Measurements from ENCODE around the gene SPEF2. TPM values are rescaled to one million over a fixed set of nuclear protein-coding genes. Genes with fewer than 3 reads are reported as not detected.

Gene SPEF2
- total RNA-seq, 1 experiment from 2014 or later = 5.0 TPM

DNA sequence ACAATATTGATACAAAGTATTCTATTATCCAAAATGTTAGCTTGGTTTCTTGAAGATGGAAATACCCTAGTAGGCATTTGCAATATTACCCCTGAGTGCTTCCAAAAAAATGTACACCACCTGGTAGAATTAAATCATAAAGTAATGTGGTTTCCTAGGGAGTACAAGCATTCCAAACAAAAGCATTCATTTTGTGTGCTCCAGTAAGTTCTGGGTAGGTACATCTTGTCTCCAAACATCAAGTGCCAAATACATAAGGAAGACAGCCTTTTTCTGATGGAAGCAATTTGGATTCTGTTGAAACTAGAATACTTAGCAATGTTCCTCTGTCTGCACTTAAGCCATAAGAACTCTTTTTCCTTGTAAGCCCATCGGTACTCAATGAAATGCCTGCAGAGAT is 165.9 kb downstream of the SPEF2 start:
- DNase-seq (ENCODE audit: low spot score) = no peak

DNA sequence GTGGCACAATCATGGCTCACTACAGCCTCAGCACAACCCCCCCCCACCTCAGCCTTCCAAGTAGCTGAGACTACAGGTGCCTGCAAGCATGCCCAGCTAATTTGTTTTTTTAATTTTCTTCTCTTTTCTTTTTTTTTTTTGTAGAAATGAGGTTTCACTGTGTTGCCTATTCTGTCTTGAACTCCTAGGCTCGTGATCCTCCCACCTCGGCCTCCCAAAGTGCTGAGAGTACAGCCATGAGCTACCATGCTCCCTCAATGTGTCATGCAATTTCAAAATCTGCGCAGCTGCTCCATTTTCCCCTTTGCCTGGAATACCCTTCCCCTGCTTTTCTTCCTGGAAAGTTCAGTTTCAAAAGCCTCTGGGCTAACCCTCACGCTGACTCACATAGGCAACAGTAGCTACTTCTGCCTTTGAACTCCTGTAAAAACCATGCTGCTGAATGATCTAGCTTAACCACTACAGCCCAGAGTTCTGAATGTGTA is 168.0 kb downstream of the SPEF2 start:
- DNase-seq (ENCODE audit: low spot score) = no peak

DNA sequence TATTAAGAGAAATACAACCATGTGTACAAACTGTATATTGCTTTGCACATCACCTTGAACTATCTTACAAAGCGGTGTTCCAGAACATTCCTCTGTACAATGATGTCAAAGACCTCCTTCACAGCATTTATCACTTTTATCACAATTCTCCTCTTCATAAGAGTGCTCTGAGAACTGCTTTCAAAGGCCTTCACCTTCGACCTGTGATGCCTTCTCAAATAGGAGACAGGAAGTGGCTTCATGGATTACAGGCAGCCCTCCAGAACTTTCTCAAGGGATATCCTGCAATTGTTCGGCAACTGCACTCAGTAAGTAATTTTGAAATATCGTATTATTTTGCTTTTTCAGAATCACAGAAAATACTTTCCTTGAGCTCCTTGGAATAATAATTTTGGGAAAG is 171.1 kb downstream of the SPEF2 start:
- no peak for DNase-seq (ENCODE audit: low spot score)

DNA sequence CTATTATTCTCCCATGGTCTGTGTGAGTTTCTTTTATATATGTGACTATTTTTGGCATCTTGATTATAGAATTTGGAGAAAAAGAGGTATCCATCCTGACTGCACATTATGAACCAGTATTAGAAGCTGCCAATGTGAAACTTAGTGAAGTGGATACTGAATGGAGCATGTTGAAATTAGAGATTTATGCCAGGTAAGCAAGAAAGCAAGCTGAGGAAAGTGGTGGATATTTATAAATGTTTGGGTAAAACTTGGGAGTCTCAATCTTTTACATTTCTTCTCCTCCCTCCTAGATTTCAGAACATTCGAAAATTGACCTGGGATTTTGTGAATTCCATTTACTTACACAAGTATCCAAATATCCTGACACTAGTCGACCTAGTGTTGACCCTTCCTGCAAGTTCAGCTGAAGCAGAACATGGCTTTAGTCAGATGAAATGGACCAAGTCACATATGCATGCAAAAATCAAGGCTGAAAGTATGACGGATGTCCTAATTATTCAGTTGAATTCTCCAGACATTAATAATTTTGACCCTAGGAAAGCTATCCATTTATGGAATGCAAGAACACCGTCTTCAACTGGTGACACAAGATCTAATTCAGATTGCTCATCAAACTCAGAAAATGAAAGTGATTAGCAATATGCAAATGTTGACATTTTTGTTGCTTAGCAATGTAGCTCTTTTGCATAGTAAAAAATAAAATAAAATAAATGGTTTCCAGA is 172.2 kb downstream of the SPEF2 start:
- DNase-seq (ENCODE audit: low spot score) = no peak

DNA sequence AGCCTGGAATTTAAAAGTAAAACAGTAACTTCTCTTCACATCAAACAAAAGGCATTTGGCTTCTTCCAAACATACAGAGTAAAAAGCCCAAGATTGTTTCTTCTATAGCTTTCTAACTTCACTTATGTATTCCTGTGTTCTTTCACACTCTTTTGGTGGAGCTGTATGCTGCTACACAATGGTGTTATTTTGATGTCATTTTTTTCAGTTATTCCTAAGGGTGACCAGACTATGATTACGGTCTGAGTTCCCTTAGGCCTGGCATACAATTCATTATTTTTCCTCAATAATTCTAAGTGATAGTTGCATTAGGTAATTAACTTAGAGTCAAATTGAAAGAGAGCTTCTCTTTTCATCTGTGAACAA is 172.8 kb downstream of the SPEF2 start:
- DNase-seq (ENCODE audit: low spot score) = no peak

DNA sequence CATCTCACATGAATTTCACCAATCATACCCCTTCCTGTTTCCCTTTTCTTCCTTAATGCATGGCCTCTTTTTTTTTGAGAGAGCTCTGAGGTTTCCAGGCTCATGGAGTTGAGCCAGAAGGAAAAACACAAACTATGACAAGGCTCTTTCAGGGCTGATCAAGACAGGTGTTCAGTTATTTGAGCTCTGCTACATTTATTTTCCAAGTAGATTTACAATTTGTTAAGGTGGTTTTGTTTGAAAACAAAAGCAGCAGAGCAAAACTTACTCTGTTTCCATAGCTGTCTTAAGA is 176.6 kb downstream of the SPEF2 start:
- no peak for DNase-seq (ENCODE audit: low spot score)

DNA sequence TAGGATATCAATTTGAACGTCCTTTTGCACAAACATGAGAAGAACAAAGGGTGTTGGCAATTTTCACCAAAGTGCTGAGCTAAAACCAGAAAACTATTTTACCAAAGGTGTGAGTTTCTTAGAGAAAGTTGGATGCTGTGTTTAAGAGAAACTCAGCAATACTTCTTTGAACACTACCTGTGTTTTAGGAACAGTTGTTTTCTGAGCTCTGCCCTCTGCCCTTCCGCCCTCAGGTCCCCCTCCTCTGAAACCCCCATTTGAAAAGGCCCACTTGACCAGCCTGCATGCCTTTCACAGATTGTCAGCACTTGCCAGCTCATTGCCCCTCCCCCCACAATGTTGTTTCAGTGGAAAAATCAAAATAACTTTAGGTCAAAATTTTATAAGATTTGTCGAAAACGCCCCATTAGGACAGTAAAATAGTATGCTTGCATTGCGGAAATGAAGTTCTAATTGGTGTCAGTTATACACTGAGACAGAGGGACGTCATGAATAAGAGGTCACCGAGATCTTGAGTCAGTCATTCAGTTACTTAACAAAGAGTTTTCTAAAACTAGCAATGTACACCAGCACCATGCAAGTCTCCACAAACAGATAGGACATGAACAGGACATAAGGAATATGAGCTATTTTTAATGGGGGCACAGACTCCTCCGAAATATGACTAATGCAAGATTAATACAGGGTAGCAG is 177.2 kb downstream of the SPEF2 start:
- no peak for DNase-seq (ENCODE audit: low spot score)

DNA sequence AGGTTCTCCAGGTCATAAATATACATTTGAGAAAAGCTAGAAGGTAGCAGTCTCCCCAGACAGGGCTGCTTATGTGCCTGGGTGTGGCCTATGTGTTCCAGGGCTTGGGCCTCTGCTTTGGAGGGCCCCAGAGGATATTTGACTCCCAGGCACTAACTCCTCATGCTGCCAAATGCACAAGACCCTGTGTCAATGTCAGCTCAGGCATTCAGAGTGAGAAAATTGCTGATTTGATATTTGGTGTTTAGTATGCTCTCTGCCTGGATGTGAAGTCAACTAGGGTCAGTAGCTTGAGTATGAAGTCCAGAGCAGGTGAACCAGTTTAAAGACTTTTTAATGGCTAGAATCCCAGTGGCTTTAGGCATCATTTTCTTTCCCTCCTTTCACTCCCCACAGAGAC is 181.5 kb downstream of the SPEF2 start:
- no peak for DNase-seq (ENCODE audit: low spot score)

DNA sequence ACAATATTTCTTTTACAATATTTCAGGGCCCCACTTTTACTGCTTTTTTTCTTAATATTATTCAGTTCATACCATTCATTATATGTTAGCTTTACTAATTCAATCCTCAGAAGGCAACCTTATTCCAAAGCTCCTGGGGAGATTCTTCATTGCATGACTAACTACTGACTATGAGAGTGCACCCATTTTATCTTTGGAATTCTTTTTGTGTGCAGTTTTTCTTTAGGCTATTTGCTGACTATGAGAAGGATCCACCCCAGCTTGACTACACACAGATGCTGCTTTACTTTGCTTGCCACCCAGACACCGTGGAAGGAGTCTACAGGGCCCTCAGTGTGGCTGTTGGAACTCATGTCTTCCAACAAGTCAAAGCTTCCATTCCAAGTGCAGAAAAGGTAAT is 182.1 kb downstream of the SPEF2 start:
- DNase-seq (ENCODE audit: low spot score) = no peak

DNA sequence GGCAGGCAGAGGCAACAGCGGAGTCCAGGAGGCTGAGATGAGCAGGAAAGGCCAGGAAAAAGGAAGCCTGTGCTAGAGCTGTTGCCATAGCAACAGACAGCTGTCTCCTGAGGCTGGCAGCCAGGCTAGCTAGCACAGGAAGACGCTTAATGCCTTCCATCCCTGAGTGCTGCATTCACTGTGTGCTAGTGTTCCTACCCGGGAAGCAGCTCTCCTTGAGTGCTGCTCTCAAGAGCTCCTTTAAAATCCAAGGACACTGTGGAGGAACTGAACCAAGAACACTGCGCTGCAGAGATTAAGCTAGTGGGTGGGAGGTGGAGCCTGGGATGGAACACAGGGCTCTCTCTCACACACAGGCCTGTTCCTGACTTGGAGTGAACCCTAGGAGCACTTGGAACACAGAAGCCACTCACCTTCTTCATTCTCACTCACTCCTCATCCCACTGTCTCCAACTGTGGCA is 185.6 kb downstream of the SPEF2 start:
- DNase-seq (ENCODE audit: low spot score) = peak; percentile 59

DNA sequence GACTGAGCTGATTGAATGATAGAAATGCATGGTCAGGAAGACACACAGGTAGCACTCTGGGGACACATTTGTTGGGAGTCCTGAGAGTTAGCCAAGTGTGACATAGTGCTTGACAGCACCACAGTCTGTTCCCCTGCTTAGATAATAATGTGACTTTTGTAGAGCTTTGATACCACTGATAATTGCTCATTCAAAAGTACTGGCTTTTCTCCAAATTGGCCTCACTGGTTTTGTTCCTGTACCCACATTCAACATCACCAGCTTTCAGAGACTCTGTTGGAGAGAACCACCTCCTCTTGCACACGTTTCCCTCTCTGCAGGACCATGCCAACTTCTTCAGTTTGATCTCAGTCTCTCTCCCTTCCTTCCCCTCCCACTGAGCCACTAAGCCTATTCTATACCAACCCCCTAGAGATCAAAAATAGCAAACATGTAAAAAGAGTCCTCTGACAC is 186.6 kb downstream of the SPEF2 start:
- no peak for DNase-seq (ENCODE audit: low spot score)

DNA sequence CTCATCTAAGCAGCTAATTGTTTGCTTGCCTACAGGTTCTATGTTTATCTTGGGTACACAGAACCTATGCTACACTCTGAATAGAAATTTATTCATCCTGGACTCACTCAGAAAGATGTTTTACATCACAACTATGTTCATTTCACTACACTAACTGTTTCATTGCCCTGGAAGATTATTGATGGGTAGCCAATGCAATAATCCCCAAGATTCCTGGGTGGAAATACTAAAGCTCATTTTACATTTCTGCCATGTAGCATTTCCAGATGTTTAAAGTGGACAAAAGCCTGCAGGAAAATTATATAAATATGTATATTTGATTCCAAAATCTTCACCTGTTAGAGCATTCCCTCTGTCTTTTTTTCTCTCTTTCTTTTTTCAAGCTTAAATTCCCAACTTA is 187.2 kb downstream of the SPEF2 start:
- no peak for DNase-seq (ENCODE audit: low spot score)

DNA sequence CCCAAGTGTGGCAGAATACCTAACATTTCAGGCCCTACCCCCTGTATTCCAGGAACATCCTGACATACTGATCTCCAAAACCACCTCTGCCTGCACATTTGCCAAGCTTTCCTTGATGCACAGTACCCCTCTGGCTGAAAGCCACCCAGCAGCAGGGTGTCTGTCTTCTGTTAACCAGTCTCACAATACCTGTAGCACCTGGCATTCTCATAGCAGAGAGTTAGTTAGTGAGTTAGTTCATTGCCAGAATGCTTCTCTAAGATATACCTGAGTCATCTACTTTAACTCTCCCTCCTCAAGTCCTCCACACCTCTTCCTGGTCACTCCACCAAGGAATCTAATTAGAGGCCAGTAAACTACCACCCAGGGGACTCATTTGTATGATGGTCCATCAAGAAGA is 192.9 kb downstream of the SPEF2 start:
- no peak for DNase-seq (ENCODE audit: low spot score)

DNA sequence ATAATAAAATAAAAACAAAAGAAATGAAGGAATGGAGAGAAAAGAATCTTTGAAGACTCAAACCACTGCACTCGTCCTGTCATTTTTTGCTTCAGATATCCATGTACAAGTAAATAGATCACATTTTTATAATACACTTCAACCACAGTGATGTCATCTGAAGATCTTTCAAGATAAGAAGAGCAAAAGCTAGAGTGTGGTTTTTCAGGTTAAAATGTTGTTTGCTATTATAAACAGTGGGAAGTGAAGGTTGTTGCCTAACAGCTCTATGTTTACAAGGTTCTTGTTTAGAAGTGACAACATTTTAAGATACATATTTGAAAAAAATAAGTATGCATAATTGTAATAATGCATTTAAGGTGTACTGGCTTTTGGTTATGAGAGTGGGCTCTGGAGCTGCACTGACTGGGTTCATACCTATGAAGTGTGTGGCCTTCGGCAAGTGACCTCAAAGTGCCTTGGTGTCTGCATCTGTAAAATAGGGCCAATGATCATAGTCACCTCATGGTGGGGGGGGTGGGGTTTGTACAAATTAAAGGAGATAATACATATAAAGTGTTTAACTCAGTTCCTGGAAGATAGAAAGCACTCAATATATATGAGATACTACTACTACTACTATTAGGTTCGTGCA is 193.6 kb downstream of the SPEF2 start:
- peak; percentile 41 for DNase-seq (ENCODE audit: low spot score)

DNA sequence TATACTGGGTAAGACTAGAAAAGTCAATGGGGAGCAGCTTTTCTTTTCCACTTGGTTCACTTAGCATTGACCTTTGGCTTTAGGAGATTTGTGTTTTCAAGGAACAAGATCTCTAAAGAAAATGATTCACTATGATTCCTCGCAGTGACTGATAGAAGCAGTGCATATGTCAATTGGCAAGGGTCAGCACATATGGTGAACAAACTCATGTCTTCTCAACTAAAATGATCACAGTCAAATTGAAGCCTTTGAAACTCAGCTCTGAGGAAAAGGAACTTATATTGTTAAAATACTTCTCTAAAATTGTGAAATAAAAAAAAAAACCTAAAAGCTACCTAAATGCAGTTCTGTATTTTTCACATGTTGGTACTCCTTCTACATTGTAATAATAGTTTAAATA is 195.9 kb downstream of the SPEF2 start:
- no peak for DNase-seq (ENCODE audit: low spot score)

DNA sequence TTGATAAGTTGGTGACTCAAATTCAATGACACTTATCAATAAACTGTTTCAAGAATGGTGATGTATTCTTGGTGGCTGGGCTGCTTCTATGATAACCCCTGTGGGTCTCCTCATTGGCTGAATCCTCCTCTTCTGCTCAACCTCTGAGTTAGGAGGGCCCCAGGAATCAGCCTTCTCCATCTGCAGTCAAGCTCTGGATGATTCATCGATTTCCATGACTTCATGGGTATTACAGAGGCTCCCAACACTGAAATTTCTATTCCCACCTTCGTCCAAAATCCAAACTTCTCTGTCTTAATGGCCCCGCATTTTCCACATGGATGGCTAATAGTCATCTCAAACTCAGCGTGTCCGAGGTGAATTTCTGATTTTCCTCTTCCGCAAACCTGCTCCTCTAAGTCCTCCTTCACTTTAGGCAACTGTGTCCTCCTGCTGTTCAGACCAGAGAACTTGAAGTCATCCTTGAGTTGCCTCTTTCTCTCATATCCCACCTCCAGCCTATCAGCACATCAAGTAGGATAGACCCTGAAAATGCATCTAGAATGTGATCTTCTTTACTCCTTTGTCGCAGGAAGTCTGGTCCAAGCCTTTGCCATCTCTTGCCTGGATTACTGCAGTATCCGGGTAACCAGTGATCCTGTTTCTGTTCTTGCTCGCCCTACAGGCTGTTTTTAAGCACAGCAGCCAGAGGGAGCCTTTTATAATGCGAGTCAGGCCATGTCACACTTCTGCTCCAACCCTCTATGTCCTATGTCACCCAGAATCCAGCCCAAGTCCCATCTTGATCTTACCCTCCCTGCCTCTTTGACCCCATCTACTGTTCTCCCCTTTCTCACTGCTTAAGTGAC is 197.7 kb downstream of the SPEF2 start:
- DNase-seq (ENCODE audit: low spot score) = peak; percentile 25

DNA sequence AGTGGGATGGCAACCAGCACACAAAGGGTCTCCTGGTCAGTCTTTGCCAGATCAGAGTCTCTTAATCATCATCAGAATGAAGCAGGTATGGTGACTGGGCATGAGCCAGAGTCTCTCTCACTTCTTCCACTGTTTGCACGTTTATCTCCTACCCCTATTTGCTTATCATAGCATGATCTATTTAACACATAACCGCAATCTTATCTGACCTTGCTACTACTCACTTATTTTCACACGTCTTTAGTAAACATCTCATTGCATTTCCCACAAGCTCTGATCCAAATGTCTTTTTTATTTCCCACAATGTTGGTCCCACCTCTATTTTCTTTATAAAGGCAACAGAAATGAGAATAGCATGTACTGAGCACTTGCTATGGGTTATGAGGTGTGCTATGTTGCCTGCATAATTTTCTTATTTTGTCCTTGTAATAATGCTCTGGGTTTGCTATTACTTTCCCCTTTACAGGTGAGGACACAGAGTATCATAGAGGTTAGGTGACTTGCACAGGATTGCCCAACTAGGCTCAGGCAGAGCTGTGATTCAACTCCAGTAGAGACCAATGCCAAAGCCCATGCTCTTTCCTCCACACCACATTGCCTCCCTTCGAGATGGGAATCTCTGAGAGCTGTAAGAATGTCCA is 199.3 kb downstream of the SPEF2 start:
- DNase-seq (ENCODE audit: low spot score) = no peak

DNA sequence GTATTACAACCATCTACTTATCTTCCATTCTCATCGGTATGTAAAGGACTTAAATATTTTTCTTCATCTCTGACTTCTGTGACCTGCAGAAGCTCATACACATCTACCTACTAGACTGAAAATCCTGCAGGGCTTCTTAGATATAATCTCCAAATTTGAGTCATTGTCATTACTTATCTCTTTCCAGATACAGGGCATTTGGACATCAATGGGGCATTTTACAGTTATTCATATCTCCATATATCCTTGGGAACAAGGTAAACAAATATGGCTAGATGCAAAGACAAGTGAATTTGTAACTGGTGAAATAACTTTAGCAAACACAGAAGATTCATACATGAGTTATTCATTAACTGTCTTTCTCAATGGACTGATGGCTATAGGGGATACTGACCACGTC is 201.4 kb downstream of the SPEF2 start:
- no peak for DNase-seq (ENCODE audit: low spot score)

DNA sequence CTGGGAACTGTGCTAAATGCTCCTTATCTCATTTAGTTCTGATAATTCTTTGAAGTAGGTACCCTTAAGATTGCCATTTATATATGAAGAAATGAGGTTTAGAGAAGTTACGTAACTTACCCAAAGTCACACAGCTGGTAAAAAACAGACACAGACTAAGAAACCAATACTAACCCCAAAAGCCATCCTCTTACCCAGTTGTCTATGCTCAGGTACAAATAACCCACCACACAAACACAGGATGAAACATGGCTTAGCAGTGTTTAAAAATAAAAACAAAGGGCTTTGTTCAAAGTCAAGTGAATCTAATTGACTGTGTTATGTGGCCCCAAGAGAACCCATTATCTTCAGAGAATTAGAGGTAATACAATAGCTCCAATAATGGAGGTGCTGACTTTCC is 202.0 kb downstream of the SPEF2 start:
- no peak for DNase-seq (ENCODE audit: low spot score)

DNA sequence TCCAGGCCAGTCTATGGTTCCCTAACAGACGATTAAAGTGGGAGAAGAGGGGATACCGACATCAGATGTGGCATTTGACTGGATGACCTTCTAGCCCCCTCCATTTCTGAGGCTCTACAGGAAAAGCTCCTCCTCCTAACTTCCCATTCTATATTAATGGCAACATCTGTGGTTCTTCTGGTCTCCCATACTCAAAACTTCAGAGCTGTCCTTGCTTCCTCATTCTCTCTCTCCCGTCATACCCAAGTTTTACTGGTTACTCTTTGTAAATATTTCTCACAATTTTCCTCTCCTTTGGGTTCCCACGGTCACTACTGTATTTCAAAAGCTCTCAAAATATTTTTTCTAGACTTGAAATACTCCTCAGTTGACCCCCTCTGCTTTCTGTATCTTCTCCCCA is 203.1 kb downstream of the SPEF2 start:
- no peak for DNase-seq (ENCODE audit: low spot score)

DNA sequence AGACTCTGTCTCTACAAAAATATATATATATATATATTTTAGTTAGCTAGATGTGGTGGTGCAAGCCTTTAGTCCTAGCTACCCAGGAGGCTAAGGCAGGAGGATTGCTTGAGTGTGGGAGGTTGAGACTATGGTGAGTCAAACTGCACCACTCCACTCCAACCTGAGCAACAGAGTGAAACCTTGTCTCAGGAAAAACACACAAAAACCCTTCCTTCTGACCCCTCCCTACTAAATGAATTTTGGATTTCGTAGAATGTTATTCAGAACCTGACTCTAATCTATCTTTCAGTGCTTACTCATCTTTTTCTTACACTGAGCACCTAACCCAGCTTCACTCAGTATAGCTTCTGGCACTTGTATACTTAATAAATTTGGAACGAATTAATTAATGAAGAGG is 203.8 kb downstream of the SPEF2 start:
- no peak for DNase-seq (ENCODE audit: low spot score)

DNA sequence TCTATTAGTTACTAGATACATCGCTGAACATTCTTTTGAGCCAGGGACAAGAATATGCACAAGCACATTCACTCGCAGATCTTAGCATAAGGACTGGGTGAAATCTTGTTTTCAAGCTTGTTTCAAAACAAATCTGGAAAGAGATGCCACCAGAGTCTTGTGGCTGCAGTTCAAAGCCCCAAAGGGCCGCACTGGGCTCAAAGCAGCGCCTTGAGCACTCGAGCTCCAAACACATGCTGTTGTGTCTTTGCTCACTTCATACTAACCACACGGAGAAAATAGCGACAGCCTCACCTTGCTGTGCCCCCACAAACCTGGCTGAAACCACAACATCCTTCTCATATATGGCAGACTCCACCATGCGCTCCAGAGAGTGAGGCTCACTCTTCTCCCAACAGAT is 204.8 kb downstream of the SPEF2 start:
- DNase-seq (ENCODE audit: low spot score) = no peak

Measured in H4 (cell line).